ENCODE results near the gene CCNL2.

DNA sequence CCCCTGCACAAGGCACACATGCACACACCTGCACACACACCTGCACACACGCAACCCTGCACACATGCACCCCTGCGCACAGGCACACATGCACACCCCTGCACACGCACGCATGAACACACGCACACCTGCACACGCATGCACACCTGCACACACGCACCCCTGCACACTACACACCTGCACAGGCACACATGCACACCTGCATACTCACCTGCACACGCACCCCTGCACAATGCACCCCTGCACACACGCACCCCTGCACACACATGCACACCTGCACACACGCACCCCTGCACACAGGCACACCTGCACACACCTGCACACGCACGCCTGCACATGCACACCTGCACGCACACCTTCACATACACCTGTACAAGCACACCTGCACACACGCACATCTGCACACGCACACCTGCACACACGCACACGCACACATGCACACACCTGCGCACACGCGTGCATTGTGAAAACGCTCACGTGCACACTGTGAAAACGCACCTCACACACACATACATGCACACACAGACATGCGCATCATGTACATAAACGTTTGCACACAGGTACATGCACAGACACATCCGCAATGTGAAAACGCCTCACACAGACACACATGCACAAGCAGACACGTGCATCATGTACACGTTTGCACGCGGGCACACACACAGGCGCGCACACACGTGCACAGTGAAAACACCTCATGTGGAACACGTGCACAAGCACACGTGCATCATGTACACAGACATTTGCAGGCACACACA is 58.2 kb downstream of the CCNL2 start:
- TF ChIP-seq, protein P1, sequence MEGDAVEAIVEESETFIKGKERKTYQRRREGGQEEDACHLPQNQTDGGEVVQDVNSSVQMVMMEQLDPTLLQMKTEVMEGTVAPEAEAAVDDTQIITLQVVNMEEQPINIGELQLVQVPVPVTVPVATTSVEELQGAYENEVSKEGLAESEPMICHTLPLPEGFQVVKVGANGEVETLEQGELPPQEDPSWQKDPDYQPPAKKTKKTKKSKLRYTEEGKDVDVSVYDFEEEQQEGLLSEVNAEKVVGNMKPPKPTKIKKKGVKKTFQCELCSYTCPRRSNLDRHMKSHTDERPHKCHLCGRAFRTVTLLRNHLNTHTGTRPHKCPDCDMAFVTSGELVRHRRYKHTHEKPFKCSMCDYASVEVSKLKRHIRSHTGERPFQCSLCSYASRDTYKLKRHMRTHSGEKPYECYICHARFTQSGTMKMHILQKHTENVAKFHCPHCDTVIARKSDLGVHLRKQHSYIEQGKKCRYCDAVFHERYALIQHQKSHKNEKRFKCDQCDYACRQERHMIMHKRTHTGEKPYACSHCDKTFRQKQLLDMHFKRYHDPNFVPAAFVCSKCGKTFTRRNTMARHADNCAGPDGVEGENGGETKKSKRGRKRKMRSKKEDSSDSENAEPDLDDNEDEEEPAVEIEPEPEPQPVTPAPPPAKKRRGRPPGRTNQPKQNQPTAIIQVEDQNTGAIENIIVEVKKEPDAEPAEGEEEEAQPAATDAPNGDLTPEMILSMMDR (IDR thresholded peaks at IDR 0.05), result no peak
- no peak for TF ChIP-seq POLR2A (IDR thresholded peaks at IDR 0.05)

Measured in adrenal gland (tissue), 5 donors.